HL-60/S4 treated with retinoic acid at 250 ng/mL for 4 days and 3 days (cell line): ENCODE measurements around the gene MYO7A.

ENCODE experiments used
- in situ Hi-C: fragments of 300-500 bp; cut with MboI; formaldehyde crosslinking; loops from 2 replicates; pipeline ENCODE4 v1.7.0; 2022; ENCODE audit warnings: low sequenced_read_pairs

The MYO7A gene

DNA sequence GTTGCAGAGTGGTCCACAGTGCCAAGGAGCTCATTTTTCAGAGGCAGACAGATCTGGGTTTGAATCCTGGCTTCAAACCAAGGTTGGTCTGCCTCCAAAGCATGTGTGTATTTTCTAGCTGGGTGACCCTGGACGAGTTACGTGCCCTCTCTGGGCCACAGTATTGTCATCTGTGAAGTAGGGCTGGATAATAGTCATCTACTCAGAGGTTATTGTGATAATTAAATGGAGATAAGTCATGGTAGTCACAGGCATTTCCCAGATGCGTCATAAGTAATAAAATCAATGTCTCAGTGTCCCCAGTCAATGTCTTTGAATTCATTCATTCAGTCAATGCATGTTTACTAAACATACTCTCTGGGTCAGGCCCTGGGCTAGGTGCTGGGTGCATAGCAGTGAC lies 16.8 kb upstream of the MYO7A start:
- in situ Hi-C loops, result no loop called here

DNA sequence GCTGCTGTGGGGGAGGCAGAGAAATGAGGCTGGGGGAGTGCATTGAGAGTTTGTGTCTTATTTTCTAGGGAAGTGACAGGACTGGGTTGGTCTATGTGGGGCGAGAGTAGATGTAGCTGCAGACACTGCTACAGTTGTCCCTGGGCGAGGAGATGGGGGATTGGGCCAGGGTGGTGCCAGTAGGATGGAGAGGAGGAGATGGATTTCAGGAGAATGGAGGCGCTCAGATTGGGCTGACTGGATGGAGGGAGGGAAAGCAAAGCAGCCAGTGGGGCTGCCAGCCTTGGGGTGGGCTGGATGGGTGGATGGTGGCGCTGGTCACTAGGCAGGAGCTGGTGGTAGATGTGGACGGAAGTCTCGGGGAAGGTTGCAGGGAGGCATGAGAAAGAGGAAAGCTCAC lies 16.1 kb upstream of the MYO7A start:
- in situ Hi-C loops, result no loop called here

DNA sequence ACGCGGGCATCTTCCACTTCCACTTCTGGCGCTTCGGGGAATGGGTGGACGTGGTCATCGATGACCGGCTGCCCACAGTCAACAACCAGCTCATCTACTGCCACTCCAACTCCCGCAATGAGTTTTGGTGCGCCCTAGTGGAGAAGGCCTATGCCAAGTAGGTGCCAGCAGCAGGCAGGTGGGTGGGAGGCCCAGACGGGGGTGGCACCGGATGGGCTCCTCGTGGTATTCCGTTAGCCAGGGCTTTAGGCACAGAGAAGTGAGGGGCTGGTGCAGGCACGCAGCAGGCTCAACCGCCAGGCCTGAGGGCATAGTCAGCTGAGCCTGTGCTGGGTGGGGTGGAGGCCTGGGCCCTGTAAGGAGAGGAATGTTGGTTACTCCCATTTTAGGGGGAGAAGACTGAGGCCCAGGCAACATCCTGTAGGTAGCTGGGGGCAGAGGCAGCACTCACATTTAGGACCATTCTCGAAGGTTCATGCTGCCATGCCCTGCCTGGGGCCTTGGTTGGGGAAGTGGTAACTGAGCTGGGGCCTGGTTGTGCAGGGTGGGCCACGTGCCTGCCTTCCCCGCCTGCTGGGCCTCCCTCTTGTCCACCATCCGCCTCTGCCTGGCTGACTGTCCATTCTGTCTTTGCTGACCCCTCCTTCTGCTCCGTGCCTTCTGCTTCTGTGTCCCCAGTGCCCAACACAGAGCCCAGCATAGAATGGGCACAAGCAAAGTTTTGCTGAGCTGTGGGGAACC lies 15.2 kb upstream of the MYO7A start:
- in situ Hi-C loops, result no loop called here

DNA sequence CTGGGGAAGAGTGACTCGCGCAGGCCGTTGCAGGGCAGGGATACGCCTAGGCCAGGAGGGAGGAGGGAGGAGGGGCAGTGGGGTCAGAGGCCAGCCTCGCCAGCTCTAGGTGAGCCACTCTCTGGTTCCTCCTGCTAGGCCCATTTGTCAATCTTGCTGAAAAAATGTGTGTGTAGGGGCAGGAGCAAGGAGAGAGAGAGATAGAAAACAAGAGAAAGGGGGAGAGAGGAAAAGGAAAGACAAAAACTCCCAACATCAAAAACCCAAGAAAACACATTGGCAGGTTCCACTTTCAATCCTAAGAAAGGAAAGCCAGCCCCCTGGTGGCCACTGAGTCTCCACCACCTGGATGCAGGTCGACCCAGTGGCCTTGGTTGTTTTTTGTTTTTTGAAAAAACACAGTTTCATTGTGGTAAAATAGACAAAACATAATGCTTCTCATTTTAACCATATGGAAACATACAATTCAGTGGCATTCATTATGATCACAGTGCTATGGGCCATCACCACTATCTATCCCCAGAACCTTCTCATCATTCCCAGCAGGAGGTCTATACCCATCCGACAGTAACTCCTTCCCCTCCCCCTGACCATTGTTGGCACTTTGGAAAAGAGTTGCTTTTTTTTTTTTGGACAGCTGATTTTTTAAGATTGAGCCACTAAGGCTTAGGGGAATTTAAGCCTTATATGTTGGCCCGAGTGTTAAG lies 14.5 kb upstream of the MYO7A start:
- in situ Hi-C loops, result no loop called here

DNA sequence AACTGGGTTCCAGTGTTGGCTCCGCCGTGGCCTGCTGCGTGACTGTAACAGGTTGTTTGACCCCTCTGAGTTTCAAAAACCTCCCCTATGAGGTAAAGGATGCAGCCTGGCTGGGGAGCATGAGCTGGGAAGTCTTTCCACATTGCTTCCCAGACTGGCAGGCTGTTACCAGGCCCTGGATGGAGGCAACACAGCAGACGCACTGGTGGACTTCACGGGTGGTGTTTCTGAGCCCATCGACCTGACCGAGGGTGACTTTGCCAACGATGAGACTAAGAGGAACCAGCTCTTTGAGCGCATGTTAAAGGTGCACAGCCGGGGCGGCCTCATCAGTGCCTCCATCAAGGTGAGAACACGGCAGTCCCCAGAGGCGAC lies 14.0 kb upstream of the MYO7A start:
- in situ Hi-C loops, result no loop called here

DNA sequence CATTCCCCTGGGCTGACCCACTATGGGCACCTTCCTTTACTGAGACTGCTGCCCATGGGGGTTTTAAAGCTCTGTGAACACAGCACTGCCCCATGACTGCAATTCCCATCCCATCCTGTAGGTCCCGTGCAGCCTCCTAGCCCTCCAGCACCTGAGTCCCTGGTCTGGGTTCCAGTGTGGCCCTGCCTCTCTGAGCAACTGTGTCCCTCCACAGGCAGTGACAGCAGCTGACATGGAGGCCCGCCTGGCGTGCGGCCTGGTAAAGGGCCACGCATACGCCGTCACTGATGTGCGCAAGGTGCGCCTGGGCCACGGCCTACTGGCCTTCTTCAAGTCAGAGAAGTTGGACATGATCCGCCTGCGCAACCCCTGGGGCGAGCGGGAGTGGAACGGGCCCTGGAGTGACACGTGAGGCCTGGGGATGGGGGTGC lies 12.8 kb upstream of the MYO7A start:
- in situ Hi-C loops, result no loop called here

DNA sequence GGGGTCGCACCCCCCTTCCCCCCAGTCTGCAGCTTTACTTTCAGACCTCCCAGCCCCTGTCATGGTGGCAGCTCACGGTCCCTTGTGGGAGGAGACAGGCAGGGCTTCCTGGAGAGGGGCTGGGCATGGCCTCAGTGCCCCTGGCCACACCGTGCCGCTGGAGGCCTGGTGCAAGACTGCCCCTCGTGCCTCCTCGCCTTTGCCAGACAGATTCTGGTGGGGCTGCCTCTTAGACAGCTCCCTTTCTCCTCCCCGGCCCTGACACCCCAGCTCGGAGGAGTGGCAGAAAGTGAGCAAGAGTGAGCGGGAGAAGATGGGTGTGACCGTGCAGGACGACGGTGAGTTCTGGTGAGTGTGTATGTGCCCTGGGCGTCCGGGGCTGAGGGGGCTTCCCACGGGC lies 12.1 kb upstream of the MYO7A start:
- in situ Hi-C loops, result no loop called here

DNA sequence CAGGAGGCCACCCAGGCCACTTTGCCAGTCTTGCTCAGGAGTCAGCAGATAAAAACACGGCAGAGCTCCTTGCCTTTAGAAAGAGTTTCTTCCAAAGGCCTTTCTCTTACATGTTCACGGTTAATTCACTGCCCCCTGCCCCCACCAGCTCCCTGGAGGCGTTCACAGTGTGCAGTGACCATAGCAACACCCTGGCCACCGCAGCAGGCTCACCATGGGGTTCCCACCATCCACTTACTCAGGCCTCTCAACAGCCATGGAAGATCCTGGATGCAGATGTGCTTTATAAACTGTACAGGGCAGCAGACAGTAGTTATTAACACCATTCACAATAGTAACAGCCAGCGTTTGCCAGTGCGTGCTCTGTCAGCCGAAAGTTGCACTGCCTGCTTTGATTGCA lies 10.6 kb upstream of the MYO7A start:
- in situ Hi-C loops, result no loop called here

DNA sequence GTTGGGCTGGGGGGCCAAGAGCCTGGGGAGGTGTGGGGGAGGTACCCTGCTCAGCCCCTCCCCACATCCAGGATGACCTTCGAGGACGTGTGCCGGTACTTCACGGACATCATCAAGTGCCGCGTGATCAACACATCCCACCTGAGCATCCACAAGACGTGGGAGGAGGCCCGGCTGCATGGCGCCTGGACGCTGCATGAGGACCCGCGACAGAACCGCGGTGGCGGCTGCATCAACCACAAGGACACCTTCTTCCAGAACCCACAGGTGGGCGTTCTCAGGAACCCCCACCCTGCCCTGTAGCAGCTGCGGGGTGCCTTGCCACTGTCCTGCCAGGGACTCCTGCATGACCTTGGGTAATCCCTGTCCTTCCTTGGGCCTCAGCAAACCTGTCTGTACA lies 10.0 kb upstream of the MYO7A start:
- in situ Hi-C loops, result no loop called here

DNA sequence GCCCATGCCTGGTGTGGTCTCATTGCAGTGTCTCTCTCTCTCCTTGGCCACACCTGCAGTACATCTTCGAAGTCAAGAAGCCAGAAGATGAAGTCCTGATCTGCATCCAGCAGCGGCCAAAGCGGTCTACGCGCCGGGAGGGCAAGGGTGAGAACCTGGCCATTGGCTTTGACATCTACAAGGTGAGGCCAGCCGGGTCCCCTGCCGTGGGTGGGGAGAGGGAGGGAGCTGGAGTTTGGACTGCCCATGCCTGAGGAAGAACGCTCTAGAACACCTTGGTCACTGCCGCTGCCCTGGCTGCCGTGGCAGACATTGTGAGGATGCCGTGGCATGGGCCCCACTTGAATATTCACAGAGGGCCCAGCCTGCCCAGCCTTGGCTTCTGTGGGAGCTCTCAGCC lies 9.1 kb upstream of the MYO7A start:
- in situ Hi-C loops, result no loop called here

DNA sequence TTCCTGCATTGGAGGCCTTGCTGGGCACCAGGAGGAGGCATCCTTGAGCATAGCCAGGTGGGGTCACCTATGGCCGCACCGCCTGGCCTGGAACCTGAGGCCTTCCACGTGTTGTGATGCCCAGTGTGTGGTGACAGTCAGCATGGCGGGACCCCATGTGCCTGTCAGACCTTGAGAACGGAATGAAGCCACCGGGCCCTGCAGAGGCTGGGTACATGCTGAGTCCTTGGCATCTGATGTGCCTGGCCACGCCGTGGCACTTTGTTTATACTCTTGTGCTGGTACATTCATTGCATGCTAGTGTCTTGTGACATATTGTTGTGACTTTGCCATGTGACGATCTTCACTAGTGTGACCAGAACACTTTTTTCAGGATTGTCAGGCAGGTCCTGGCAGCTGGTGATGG lies 8.5 kb upstream of the MYO7A start:
- in situ Hi-C loops, result no loop called here

DNA sequence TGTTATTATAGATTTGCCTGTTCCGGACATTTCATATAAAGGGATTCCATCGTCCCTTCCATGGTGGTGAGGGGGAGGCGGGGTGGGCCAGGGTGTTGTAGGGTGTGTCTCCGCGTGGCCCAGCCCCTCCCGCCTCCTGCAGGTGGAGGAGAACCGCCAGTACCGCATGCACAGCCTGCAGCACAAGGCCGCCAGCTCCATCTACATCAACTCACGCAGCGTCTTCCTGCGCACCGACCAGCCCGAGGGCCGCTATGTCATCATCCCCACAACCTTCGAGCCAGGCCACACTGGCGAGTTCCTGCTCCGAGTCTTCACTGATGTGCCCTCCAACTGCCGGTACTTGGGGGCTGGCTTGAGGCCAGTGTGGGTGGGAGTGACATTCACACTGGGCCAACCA lies 7.5 kb upstream of the MYO7A start:
- in situ Hi-C loops, result no loop called here

DNA sequence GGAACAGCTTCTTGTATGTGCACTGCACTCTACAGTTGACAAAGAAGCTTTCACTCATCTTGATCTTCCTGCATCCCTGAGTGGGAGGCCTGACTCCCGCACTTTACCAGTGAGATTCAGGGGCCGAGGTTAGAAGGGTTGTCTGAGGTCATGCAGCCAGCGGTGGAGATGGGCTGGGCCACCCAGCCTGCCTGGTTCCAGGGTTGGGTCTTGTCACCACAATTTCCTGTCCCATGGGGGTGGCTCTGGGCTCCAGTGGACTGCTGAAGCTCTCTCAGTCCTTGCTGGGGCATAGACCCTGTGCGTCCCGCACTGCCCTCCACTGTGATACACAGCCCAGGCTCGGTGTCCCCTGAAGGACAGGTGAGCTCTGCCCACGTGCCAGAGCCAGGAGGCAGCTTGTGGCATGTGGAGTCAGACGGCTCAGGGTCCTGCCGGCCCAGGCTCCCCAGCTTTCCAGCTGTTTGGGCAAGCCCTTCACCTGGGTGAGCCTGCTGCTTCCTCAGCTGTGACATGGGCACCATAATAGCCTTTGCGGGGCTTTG lies 6.9 kb upstream of the MYO7A start:
- in situ Hi-C loops, result no loop called here

DNA sequence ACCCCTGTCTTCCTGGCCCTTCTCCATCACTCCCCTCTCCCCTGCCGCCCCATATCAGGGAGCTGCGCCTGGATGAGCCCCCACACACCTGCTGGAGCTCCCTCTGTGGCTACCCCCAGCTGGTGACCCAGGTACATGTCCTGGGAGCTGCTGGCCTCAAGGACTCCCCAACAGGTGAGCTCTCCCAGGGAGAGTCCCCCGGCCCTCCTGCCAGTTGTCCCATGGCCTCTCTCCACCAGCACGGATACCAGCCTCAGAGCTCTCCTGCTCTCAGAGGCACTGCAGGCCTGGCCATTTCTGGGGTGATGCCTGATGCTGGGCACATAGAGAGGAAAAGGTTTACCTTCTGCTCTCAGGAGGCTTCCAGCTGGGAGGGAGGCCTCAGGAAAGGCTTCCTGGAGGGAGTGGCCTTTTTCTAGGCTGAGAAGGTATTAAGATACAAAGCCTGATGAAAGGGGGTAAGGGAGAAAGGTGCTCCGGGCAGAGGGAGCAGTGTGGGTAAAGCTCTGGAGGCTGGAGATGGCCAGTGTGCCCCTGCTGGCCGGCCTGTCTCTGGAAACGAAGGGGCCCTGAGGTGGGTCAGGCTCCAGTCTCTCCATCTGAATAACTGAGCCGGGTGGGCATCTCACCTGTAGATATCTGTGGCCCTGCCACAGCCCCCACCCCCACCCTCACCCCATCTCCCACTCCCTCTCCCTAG lies 6.0 kb upstream of the MYO7A start:
- in situ Hi-C loops, result no loop called here

DNA sequence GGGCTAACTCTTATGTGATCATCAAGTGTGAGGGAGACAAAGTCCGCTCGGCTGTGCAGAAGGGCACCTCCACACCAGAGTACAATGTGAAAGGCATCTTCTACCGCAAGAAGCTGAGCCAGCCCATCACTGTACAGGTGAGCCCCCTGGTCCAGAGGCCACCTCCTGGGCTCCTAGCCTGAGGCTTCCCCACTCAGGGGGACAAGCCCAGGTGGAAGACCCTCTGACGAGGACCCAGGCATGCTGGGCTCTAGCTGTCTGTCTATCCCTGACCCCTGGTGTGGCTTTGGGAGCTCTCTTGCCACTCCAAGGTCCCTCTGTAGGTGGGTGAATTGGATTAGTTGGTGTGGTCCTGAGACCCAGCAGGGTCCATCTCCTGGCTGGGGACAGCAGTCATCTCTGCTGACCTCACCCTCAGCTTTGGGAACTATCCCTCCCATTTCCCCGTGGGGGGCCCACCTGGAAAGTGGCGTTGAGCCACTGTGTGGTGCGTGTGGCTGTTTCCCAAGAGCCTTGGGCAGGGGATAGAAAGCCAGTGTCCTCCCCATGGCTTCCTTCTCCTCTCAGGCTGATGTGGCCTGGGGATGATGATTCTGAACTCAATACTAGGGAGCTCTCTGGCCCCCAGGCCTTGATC lies 5.4 kb upstream of the MYO7A start:
- in situ Hi-C loops, result no loop called here

DNA sequence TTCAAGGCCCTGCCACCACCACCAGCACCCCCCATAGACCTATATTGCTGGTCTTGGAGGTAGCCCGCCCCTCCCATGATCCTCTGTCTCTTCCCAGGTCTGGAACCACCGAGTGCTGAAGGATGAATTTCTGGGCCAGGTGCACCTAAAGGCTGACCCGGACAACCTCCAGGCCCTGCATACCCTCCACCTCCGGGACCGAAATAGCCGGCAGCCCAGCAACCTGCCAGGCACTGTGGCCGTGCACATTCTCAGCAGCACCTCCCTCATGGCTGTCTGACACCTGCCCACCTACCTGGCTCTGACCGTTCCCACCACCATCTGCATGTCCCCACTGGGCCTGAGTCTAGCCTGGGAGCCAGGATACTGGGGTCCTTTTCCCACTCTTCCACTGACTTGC lies 4.5 kb upstream of the MYO7A start:
- in situ Hi-C loops, result no loop called here

DNA sequence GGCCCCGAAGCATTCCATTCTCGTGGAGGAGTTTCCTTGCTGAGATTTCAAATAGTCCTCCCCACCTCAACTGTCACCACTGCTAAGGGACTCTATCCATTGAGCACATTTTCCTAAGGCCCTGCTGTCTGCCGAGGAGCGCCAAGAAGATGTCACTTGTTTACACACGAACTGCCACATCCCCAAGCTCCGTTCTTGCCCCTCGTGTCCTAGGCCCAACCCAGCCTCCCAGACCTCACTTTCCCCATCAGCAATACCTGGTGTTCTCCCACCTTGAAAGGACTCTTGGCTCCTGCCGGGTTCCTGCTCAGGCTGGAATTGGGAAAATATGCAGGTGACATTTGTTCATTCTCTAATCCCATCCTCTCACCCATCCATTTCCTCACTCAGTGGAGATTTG lies 4.0 kb upstream of the MYO7A start:
- in situ Hi-C loops, result no loop called here

DNA sequence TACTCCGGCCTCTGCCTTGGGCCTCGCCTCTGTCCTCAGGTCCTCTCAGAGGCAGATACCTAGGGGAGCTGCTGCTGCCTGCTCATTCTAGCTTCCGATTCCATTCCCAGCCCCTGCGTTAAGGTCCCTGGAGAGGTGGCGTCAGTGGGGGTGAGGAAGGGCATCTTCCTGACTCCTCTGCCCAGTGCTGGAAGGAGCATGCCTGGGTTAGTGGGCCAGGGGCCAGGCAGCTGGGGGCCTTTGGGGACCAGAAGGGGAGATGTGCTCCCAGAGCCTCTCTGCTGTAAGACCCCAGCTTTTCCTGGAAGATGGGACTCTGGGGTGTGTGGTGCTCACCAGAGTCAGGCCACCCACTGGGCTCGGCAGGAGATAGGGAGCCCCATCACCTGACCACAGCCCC lies 3.6 kb upstream of the MYO7A start:
- in situ Hi-C loops, result no loop called here

DNA sequence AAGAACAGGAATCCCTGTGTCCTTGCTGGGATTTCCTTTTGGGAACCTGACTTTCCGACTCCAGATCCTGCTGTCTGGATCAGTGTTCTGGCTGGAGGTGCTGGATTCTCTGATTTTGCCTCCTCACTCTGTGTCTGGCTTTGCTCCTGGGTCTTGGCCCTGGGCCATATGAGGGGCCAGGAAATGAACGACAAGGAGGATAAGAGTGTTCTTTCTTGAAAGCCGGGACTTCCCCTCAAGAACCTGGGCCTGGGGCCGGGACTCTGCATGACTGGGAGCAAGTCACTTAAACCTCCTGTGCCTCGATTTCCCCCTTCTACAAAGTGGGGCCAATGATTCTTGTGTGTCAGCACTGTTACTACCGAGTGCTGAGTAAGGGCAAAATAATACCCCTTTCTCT lies 2.9 kb upstream of the MYO7A start:
- in situ Hi-C loops, result no loop called here

DNA sequence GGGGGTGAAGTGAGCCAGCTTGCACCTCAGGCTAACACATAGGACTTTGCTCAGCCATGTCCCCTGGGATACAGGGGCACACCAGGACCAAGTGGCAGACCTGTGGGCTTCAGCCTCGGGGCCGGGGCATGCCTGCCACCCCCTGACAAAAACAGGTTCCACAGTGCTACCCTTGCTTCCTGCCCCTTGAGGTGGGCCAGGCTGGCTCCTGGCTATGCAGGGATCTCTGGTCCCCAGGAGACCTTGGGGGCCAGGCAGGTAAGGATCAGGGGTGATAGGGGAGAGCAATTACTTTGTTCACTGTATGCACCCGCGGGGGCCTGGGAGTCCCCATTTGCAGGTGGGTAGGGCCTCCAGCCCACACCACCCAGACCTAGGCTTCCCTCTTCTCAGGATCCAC lies 2.4 kb upstream of the MYO7A start:
- in situ Hi-C loops, result no loop called here

DNA sequence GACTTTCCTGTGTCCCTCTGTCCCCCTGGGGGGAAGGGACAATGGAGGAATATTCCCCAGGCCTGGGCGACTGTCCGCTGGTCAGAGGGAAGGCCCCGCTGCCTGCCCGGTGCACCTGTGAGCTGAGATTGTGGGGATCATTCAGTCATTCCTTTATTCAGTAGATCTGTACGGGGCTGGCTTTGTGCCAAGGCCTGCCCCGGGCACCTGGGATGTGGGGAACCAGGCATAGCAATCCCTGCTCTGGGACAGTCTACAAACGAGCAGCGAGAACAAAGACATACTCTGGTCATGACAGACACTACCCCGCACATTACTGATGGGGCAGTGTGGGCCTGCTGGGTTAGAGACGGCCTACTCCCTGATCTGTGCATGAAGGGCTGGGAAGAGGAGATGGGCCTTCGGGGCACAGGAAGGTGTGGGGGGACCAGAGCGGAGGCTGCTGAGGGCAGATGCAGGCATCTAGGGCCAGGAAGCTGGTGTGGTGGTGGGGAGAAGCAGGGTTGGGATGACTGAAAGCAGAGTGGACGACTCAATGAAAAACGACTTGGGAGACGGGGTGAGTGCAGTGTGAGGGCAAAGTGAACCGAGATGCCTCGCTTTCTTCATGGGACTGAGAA lies 1.8 kb upstream of the MYO7A start:
- in situ Hi-C loops, result no loop called here
